22Rv1 (cell line): ENCODE measurements around the gene HTT.

Source experiments
- H3K27ac ChIP-seq: fragments of 450-650 bp; 2 replicates; pipeline ENCODE4 v1.5.1; 2017
- CTCF ChIP-seq: fragments of 450-650 bp; IDR thresholded peaks from 2 replicates; pipeline ENCODE4 v1.5.1; 2017; ENCODE audit warnings: mild to moderate bottlenecking
- ZFX ChIP-seq: fragments of 450-650 bp; IDR thresholded peaks from 2 replicates; pipeline ENCODE4 v1.6.1; 2017; ENCODE audit warnings: antibody characterized with exemption, borderline replicate concordance

HTT gene

GRCh38 chr4:3074078-3074845 is at the start of gene HTT, which contains the start of gene HTT-AS:
Gene HTT, plus strand, starts transcription at chr4:3074681. Its CDS starts 145 bp downstream, at chr4:3074826.
Gene HTT-AS, minus strand, starts transcription at chr4:3074538.
- TF ChIP-seq ZFX (no peak), CTCF (peak; percentile 21; the same call in 1 of the 2 replicates)
- H3K27ac ChIP-seq = peak within 1 kb of the TSS; percentile 76

GRCh38 chr4:3025881-3026280 is 48.6 kb upstream of the HTT start:
- no peak for TF ChIP-seq ZFX
- H3K27ac ChIP-seq = no peak overlapping the region

GRCh38 chr4:3026540-3026939 is 47.9 kb upstream of the HTT start:
- H3K27ac ChIP-seq = no peak overlapping the region
- TF ChIP-seq CTCF (no peak), ZFX (no peak)

- no peak overlapping the region for H3K27ac ChIP-seq
- TF ChIP-seq CTCF (no peak), ZFX (no peak)
These were observed 45.0 kb upstream of the HTT start for GRCh38 chr4:3029464-3029863.

- no peak overlapping the region for H3K27ac ChIP-seq
- TF ChIP-seq CTCF (no peak), ZFX (no peak)
These were observed 43.7 kb upstream of the HTT start for GRCh38 chr4:3030566-3031356.

GRCh38 chr4:3031357-3032082 is 43.0 kb upstream of the HTT start:
- H3K27ac ChIP-seq = no peak overlapping the region
- TF ChIP-seq CTCF (no peak), ZFX (no peak)

GRCh38 chr4:3034231-3034630 is 40.2 kb upstream of the HTT start:
- TF ChIP-seq CTCF (no peak), ZFX (no peak)
- H3K27ac ChIP-seq = no peak overlapping the region
